HepG2 (cell line): ENCODE results near the gene MAP3K5. TPM values are rescaled to one million over a fixed set of nuclear protein-coding genes. Genes with fewer than 3 reads are reported as not detected.

Experiments
- ATAC-seq: fragments of 200-7000 bp; cut with Tn5 transposase; 3 replicates; pipeline ENCODE4 v1.9.1; 2020; ENCODE audit warnings: mild to moderate bottlenecking, moderate library complexity
- BruUV-seq: library from RNA; stranded (reverse); fragments of 400-500 nt; replicated peaks from 2 replicates; lab custom pipeline; 2021; lab: Mats Ljungman, UMichigan
- CTCF ChIA-PET: fragments of 300-600 bp; formaldehyde crosslinking; extraction: SDS; loops from one replicate; lab custom pipeline; 2021; ENCODE audit warnings: low total read pairs, inconsistent platforms, low intra/inter-chr PET ratio; lab: Yijun Ruan, JAX
- POLR2A ChIA-PET: fragments of 350-600 bp; sonication (Branson Sonifier 250); formaldehyde crosslinking; loops from one replicate; lab custom pipeline; 2020; ENCODE audit warnings: antibody characterized with exemption, inconsistent platforms; lab: Yijun Ruan, JAX
- DNase-seq: peaks from one replicate; pipeline ENCODE4 v3.0.0-alpha.2; 2015; ENCODE audit warnings: low spot score
- FAIRE-seq: peaks from 3 replicates; lab custom pipeline; 2011; peaks lifted over from hg19 to GRCh38; lab: Jason Lieb, UNC
- H2AFZ ChIP-seq: one replicate; pipeline ENCODE4 v1.6.1; 2011; ENCODE audit warnings: low read length, inconsistent platforms
- H3K27ac ChIP-seq: fragments of 300-600 bp; 3 replicates; pipeline ENCODE4 v1.8.0; 2011; ENCODE audit warnings: mixed run types, mild to moderate bottlenecking, mixed read lengths, low read length, inconsistent platforms; ENCODE audit not compliant: insufficient read depth; ENCODE audit errors: extremely low read length
- H3K27me3 ChIP-seq, 2 experiments: fragments of 200-600 bp in 1 of 2; 2 replicates in 1 of 2; 3 replicates in 1 of 2; pipeline versions ENCODE4 v1.6.0 to v1.8.0; 2011; ENCODE audit warnings: low read length in 2 of 2, mild to moderate bottlenecking in 2 of 2, moderate library complexity in 2 of 2, inconsistent platforms in 1 of 2; ENCODE audit not compliant: insufficient read depth in 2 of 2, control insufficient read depth in 1 of 2
- H3K36me3 ChIP-seq, 2 experiments: fragments of 200-600 bp in 1 of 2; replicated peaks in 1 of 2; 2 replicates in 1 of 2; 3 replicates in 1 of 2; pipeline versions ENCODE4 v1.5.1 to v1.8.0; 2011; ENCODE audit warnings: low read length in 2 of 2, inconsistent platforms in 1 of 2; ENCODE audit not compliant: insufficient read depth in 2 of 2, control insufficient read depth in 1 of 2
- H3K4me1 ChIP-seq: 2 replicates; pipeline ENCODE4 v1.5.1; 2012; ENCODE audit warnings: low read length, inconsistent platforms; ENCODE audit not compliant: insufficient read depth
- H3K4me2 ChIP-seq: 2 replicates; pipeline ENCODE4 v1.6.0; 2011; ENCODE audit warnings: low read depth, low read length, inconsistent platforms
- H3K4me3 ChIP-seq, 3 experiments: fragments of 200-600 bp in 1 of 3; sonication (generic), shearing (Covaris generic) in 1 of 3; replicated peaks in 1 of 3; 2 replicates each; pipeline ENCODE4 v1.5.1; 2011 to 2016; ENCODE audit warnings: low read length in 3 of 3, inconsistent platforms in 2 of 3, low read depth in 2 of 3, mild to moderate bottlenecking in 2 of 3, control low read depth in 1 of 3, mixed read lengths in 1 of 3; ENCODE audit not compliant: insufficient read depth in 1 of 3
- H3K79me2 ChIP-seq: one replicate; pipeline ENCODE4 v1.6.1; 2011; ENCODE audit warnings: low read length, inconsistent platforms; ENCODE audit not compliant: insufficient read depth
- H3K9ac ChIP-seq: 2 replicates; pipeline ENCODE4 v1.6.0; 2011; ENCODE audit warnings: mild to moderate bottlenecking, low read depth, low read length, inconsistent platforms; ENCODE audit not compliant: insufficient read depth
- H3K9me3 ChIP-seq: 2 replicates; pipeline ENCODE4 v1.5.1; 2012; ENCODE audit warnings: mild to moderate bottlenecking, low read length
- H4K20me1 ChIP-seq: 2 replicates; pipeline ENCODE4 v1.6.0; 2011; ENCODE audit warnings: inconsistent platforms, mild to moderate bottlenecking, low read length, moderate library complexity; ENCODE audit not compliant: insufficient read depth
- ARID2 ChIP-seq: sonication (generic); formaldehyde crosslinking; IDR thresholded peaks from 2 replicates; pipeline ENCODE4 v1.8.1; 2022; ENCODE audit warnings: mild to moderate bottlenecking, missing genetic modification reagents, borderline replicate concordance
- ATF7 ChIP-seq, 2 experiments: fragments of 450-650 bp in 1 of 2; sonication (generic) in 1 of 2; formaldehyde crosslinking in 1 of 2; IDR thresholded peaks; 2 replicates each; pipeline versions ENCODE4 v1.4.0 to v1.6.1; 2016 to 2020; ENCODE audit warnings: antibody characterized with exemption in 1 of 2, mild to moderate bottlenecking in 1 of 2, missing genetic modification reagents in 1 of 2
- CEBPB ChIP-seq: IDR thresholded peaks from 2 replicates; pipeline ENCODE4 v1.6.1; 2011; ENCODE audit warnings: low read depth, low read length, improper control_type of control experiment, borderline replicate concordance
- CREB1 ChIP-seq, 2 experiments: fragments of 450-650 bp in 1 of 2; IDR thresholded peaks; 2 replicates each; pipeline ENCODE4 v1.6.1; 2016 to 2017; ENCODE audit warnings: control low read depth in 1 of 2, mild to moderate bottlenecking in 1 of 2, missing compliant biosample characterization in 1 of 2, missing genetic modification characterization in 1 of 2
- ELF1 ChIP-seq: sonication (generic); formaldehyde crosslinking; IDR thresholded peaks from 2 replicates; pipeline ENCODE4 v1.4.0; 2020; ENCODE audit warnings: missing genetic modification reagents
- HOXA9 ChIP-seq: sonication (generic); formaldehyde crosslinking; IDR thresholded peaks from 2 replicates; pipeline ENCODE4 v1.8.1; 2022; ENCODE audit warnings: missing genetic modification reagents, mild to moderate bottlenecking, moderate library complexity, borderline replicate concordance
- MZF1 ChIP-seq: sonication (generic); formaldehyde crosslinking; IDR thresholded peaks from 2 replicates; pipeline ENCODE4 v1.8.1; 2023; ENCODE audit warnings: mild to moderate bottlenecking, missing genetic modification reagents, borderline replicate concordance
- ZNF354B ChIP-seq: sonication (generic); formaldehyde crosslinking; IDR thresholded peaks from 2 replicates; pipeline ENCODE4 v1.8.0; 2022; ENCODE audit warnings: mild to moderate bottlenecking, missing genetic modification reagents
- WGBS: methylation state at CpG from one replicate; pipeline ENCODE4 v1.1.6; 2017; ENCODE audit warnings: low lambda C conversion rate; 5-methylcytosine and 5-hydroxymethylcytosine counted together
- in situ Hi-C: cut with HindIII; loops from 2 replicates; pipeline ENCODE4 v1.10.0; 2017; ENCODE audit warnings: low pct_unique_long_range_greater_than_20kb; ENCODE audit not compliant: extremely low pct_ligation_motif_present
- intact Hi-C: fragments of 100-400 bp; cut with micrococcal nuclease; formaldehyde crosslinking; loops from one replicate; pipeline ENCODE4 v1.10.0; 2022; ENCODE audit not compliant: unreplicated experiment
- polyA plus RNA-seq, 8 experiments: library from polyadenylated mRNA; depleted of rRNA in 3 of 8; stranded (reverse) in 7 of 8; unstranded in 1 of 8; fragments of >200 nt; fragmentation: Illumina TruSeq in 4 of 8; extraction: Trizol in 4 of 8; gene quantifications; 2 replicates each; pipeline versions ENCODE4 v1.2.1 to v1.2.3, GENCODE V29; 2011 to 2016; ENCODE audit warnings: low read depth in 4 of 8, missing spikeins in 1 of 8, mixed read lengths in 1 of 8; ENCODE audit not compliant: insufficient read depth in 1 of 8
- total RNA-seq, 5 experiments: library from RNA; depleted of rRNA; stranded (reverse); fragments of >200 nt; fragmentation: Illumina TruSeq; extraction: Trizol; gene quantifications; 2 replicates each; pipeline ENCODE4 v1.2.3, GENCODE V29; 2016; ENCODE audit warnings: low read depth in 1 of 5
- TF ChIP-seq, protein P1 (sequence below): sonication (generic); formaldehyde crosslinking; IDR thresholded peaks from 2 replicates; pipeline ENCODE4 v1.9.0; 2021; ENCODE audit warnings: missing genetic modification reagents, mild to moderate bottlenecking, borderline replicate concordance
- TF ChIP-seq, protein P2 (sequence below): sonication (generic); formaldehyde crosslinking; IDR thresholded peaks from 2 replicates; pipeline ENCODE4 v1.4.0; 2020; ENCODE audit warnings: mild to moderate bottlenecking, missing genetic modification reagents
- TF ChIP-seq, protein P3 (sequence below): sonication (generic); formaldehyde crosslinking; IDR thresholded peaks from 2 replicates; pipeline ENCODE4 v1.4.0; 2020; ENCODE audit warnings: missing genetic modification reagents, low read depth, mild to moderate bottlenecking, borderline replicate concordance

Gene MAP3K5
- total and polyA plus RNA-seq, 2 of the 13 experiments (the other 11 are each of a cell fraction or from before 2014, with no cell fraction given): not detected

DNA sequence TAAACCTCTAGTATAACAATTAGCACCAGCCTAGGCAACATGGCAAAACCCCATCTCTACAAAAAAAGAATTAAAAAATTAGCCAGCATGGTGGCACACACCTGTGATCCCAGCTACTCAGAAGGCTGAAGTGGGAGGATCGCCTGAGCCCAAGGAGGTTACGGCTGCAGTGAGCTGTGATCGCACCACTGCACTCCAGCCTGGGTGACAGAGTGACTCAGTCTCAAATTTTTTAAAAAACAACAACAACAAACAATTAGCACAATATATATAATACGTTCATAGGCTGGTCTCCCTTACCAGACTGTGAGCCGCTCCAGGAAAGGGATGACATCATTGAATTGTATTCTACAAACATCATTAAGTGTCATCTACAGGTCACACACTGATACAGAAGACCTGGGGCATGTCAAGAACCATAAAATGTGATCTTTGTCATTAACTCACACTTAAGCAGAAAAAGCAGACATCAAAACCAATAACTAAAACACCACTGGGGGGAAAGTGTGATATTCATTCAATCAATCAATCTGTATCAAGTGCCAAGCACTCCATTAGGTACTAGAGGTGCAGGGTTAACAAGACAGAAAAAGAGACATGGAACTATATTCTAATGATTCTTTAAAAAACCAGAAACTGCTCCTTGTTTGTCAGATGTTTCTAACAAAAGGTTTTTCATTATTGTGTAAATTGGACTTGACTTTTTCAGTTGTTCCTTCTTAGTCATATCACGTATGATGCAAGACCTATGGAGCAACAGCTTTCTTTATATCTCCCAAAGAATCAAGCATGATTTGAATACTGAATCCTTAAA, 17.8 kb downstream of the MAP3K5 start:
- H3K9ac ChIP-seq: no peak overlapping the region
- H3K9me3 ChIP-seq: no peaks in the 10 kb centered on the region
- no peak overlapping the region for H3K4me3 ChIP-seq
- FAIRE-seq (no peak), DNase-seq (no peak), ATAC-seq (no peak)
- in situ Hi-C loops: no loop called here
- intact Hi-C loops: no loop called here
- H3K27me3 ChIP-seq: no peaks in the 10 kb centered on the region
- H3K4me2 ChIP-seq: no peak overlapping the region
- no peak overlapping the region for H3K27ac ChIP-seq
- no peaks in the 10 kb centered on the region for H3K4me1 ChIP-seq
- BruUV-seq: no TSS peak
- CTCF ChIA-PET: no interaction called here
- no peaks in the 10 kb centered on the region for H3K36me3 ChIP-seq
- no peaks in the 10 kb centered on the region for H4K20me1 ChIP-seq
- H2AFZ ChIP-seq: no peak overlapping the region
- no peaks in the 10 kb centered on the region for H3K79me2 ChIP-seq
- POLR2A ChIA-PET: no interaction called here
- TF ChIP-seq CEBPB (peak; percentile 66; the same call in 1 of the 2 replicates), ELF1 (no peak), ATF7 (IDR thresholded peaks at IDR 0.05) (peak; percentile 91), ATF7 (CRISPR knock-in tag; IDR thresholded peaks at IDR 0.05) (no peak), MZF1 (no peak), CREB1 (IDR thresholded peaks at IDR 0.05) (0 out of 2 replicates have a peak, but pooled peaks have one; percentile 29), CREB1 (CRISPR knock-in tag; IDR thresholded peaks at IDR 0.05) (no peak)
- 20% methylated on average over 6 of the region's 6 CpGs for WGBS

DNA sequence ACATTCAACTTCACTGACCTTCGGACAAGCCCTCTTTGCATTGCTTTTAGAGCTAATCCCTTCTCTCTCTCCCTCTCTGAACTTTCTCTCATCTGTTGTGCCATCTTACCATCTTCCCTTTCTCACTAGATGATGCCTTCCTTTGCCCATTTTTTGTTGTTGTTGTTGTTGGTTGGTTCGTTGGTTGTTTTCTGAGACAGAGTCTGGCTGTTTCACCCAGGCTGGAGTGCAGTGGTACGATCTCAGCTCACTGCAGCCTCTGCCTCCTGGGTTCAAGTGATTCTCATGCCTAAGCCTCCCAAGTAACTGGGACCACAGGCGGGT, 18.8 kb downstream of the MAP3K5 start:
- no peak for FAIRE-seq
- no peaks in the 10 kb centered on the region for H3K9me3 ChIP-seq
- POLR2A ChIA-PET: no interaction called here
- no peak overlapping the region for H3K4me3 ChIP-seq
- intact Hi-C loops: no loop called here
- CTCF ChIA-PET: no interaction called here
- no peaks in the 10 kb centered on the region for H3K27me3 ChIP-seq
- no peak overlapping the region for H3K4me2 ChIP-seq
- H3K9ac ChIP-seq: no peak overlapping the region
- DNase-seq: no peak
- no peaks in the 10 kb centered on the region for H3K4me1 ChIP-seq
- BruUV-seq: no TSS peak
- H4K20me1 ChIP-seq: no peaks in the 10 kb centered on the region
- no peaks in the 10 kb centered on the region for H3K79me2 ChIP-seq
- H3K36me3 ChIP-seq: no peaks in the 10 kb centered on the region
- no peak for ATAC-seq
- H2AFZ ChIP-seq: no peak overlapping the region
- in situ Hi-C loops: no loop called here
- H3K27ac ChIP-seq: no peak overlapping the region
- WGBS: 12% methylated on average over 4 of the region's 4 CpGs
- TF ChIP-seq, protein P1, sequence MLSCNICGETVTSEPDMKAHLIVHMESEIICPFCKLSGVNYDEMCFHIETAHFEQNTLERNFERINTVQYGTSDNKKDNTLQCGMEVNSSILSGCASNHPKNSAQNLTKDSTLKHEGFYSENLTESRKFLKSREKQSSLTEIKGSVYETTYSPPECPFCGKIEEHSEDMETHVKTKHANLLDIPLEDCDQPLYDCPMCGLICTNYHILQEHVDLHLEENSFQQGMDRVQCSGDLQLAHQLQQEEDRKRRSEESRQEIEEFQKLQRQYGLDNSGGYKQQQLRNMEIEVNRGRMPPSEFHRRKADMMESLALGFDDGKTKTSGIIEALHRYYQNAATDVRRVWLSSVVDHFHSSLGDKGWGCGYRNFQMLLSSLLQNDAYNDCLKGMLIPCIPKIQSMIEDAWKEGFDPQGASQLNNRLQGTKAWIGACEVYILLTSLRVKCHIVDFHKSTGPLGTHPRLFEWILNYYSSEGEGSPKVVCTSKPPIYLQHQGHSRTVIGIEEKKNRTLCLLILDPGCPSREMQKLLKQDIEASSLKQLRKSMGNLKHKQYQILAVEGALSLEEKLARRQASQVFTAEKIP (CRISPR knock-in tag): no peak
- TF ChIP-seq, protein P2, sequence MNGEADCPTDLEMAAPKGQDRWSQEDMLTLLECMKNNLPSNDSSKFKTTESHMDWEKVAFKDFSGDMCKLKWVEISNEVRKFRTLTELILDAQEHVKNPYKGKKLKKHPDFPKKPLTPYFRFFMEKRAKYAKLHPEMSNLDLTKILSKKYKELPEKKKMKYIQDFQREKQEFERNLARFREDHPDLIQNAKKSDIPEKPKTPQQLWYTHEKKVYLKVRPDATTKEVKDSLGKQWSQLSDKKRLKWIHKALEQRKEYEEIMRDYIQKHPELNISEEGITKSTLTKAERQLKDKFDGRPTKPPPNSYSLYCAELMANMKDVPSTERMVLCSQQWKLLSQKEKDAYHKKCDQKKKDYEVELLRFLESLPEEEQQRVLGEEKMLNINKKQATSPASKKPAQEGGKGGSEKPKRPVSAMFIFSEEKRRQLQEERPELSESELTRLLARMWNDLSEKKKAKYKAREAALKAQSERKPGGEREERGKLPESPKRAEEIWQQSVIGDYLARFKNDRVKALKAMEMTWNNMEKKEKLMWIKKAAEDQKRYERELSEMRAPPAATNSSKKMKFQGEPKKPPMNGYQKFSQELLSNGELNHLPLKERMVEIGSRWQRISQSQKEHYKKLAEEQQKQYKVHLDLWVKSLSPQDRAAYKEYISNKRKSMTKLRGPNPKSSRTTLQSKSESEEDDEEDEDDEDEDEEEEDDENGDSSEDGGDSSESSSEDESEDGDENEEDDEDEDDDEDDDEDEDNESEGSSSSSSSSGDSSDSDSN (CRISPR knock-in tag): no peak
- TF ChIP-seq ARID2 (CRISPR knock-in tag) (no peak), ZNF354B (CRISPR knock-in tag) (no peak), HOXA9 (CRISPR knock-in tag) (no peak)
- TF ChIP-seq, protein P3, sequence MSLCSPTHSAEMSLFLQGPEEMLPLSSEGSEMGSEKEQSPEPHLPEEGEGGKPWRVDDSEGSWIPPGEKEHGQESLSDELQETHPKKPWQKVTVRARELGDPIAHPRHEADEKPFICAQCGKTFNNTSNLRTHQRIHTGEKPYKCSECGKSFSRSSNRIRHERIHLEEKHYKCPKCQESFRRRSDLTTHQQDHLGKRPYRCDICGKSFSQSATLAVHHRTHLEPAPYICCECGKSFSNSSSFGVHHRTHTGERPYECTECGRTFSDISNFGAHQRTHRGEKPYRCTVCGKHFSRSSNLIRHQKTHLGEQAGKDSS (CRISPR knock-in tag): no peak
